Activated CD4-positive, alpha-beta memory T cell treated with anti-CD3 and anti-CD28 coated beads, Interleukin-2, amount 10 ng/mL, durations not matched to agents 7 days and 5 days (primary cell): ENCODE measurements around the gene SACM1L. TPM values are rescaled to one million over a fixed set of nuclear protein-coding genes. Genes with fewer than 3 reads are reported as not detected.
"Not testable (repeated sequence)": the region's sequence is repeated elsewhere in the genome, so short reads cannot be mapped to it uniquely, and the experiment has no call there.

Experiments
- CTCF ChIA-PET: fragments of 350-600 bp; sonication (Branson Sonifier 250); formaldehyde crosslinking; loops from one replicate; lab custom pipeline; 2021; ENCODE audit warnings: antibody characterized with exemption, inconsistent platforms; lab: Charles Lee
- POLR2A ChIA-PET: fragments of 350-600 bp; sonication (Branson Sonifier 250); formaldehyde crosslinking; loops from one replicate; lab custom pipeline; 2021; ENCODE audit warnings: antibody characterized with exemption; lab: Charles Lee
- DNase-seq: peaks from one replicate; pipeline ENCODE4 v3.0.0-alpha.2; 2020
- H3K27ac Mint-ChIP-seq: one replicate; pipeline ENCODE4 v1.8.0; 2021; ENCODE audit warnings: mild to moderate bottlenecking, mixed read lengths
- H3K27me3 Mint-ChIP-seq: one replicate; pipeline ENCODE4 v1.8.0; 2021; ENCODE audit warnings: mixed read lengths
- H3K36me3 Mint-ChIP-seq: one replicate; pipeline ENCODE4 v1.8.0; 2021; ENCODE audit warnings: low read depth, mixed read lengths
- H3K4me1 Mint-ChIP-seq: one replicate; pipeline ENCODE4 v1.8.0; 2021; ENCODE audit warnings: mixed read lengths
- H3K4me3 Mint-ChIP-seq: one replicate; pipeline ENCODE4 v1.8.0; 2021; ENCODE audit warnings: mild to moderate bottlenecking, mixed read lengths
- H3K9me3 Mint-ChIP-seq: one replicate; pipeline ENCODE4 v1.8.0; 2021; ENCODE audit warnings: mixed read lengths
- total RNA-seq, 2 experiments: library from RNA; stranded (reverse); gene quantifications; one replicate each; pipeline ENCODE4 v1.2.3, GENCODE V29; 2021

Gene SACM1L
- total RNA-seq, 2 experiments from 2014 or later, result 101 to 103 TPM

- no peaks in the 10 kb centered on the region for H3K9me3 Mint-ChIP-seq
- CTCF ChIA-PET, result interaction anchor here (1.2 kb wide), 1 partner anchor 175 kb away, joined by 4 read pairs; no protein-coding TSS in a partner anchor
- H3K27ac Mint-ChIP-seq, result no peak overlapping the region
- H3K27me3 Mint-ChIP-seq, result no peaks in the 10 kb centered on the region
- no peak overlapping the region for H3K4me3 Mint-ChIP-seq
- POLR2A ChIA-PET, result no interaction called here
- peaks cover 9% of the 10 kb centered on the region for H3K36me3 Mint-ChIP-seq
- no peak for DNase-seq
- no peaks in the 10 kb centered on the region for H3K4me1 Mint-ChIP-seq
These were observed 65.3 kb downstream of the SACM1L start for GRCh38 chr3:45754461-45754860.

DNA sequence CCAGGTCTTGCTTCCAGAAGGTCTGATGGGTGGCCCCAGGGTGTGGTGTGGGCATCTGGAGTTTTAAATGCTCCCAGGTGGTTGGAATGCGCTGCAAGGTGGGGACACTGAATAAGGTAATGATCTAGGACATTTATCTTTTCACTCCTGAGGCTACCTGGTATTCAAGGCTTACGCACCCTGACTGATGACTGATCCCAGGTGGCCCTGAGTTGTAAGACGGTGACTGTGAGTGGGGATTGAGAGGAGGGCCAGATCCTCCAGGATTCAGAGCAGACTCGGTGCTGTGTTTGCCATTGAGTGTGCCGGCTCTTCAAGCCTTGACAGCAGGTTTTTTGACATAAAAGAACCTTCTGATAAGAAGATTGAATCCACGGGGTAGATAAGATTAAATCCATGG, 66.9 kb downstream of the SACM1L start:
- ChIA-PET POLR2A (no interaction called here), CTCF (no interaction called here)
- Mint-ChIP-seq H3K27me3 (no peaks in the 10 kb centered on the region), H3K36me3 (peaks cover 9% of the 10 kb centered on the region), H3K9me3 (no peaks in the 10 kb centered on the region), H3K27ac (no peak overlapping the region), H3K4me1 (no peaks in the 10 kb centered on the region), H3K4me3 (no peak overlapping the region)
- DNase-seq, result no peak

DNA sequence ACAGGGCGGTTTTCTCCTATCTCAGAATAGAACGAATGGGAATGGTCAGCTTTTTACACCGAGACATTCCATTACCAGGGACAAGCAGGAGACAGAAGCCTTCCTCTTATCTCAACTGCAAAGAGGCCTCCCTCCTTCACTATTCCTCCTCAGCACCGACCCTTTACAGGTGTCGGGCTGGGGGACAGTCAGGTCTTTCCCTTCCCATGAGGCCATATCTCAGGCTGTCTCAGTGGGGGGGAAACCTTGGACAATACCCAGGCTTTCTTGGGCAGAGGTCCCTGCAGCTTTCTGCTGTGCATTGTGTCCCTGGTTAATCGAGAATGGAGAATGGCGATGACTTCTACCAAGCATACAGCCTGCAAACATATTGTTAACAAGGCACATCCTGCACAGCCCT, 67.9 kb downstream of the SACM1L start:
- H3K4me3 Mint-ChIP-seq, H3K27me3 Mint-ChIP-seq, H3K4me1 Mint-ChIP-seq, POLR2A ChIA-PET, H3K9me3 Mint-ChIP-seq, H3K27ac Mint-ChIP-seq, DNase-seq, H3K36me3 Mint-ChIP-seq: not testable (repeated sequence)
- CTCF ChIA-PET, result interaction anchor here (1.2 kb wide), 1 partner anchor 172 kb away, joined by 3 read pairs; no protein-coding TSS in a partner anchor

DNA sequence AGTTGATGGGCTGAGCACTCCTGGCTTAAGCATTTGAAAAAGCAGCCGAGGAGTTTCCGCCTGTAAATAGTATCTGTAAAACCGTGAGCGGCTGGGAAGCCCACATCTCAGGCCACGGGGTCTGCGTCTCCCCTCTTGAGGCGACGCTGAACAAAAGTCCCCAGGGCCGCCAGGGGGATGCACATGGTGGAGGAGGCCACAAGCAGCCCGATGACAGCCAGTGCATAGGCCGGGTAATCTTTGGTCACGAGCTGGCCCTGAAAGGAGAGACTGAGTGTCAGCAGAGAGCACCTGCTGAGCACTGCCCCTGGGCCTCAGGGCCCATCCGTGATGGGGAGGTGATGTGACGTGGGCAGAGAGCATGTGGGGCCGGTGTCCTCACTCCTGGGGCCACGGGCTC, 69.7 kb downstream of the SACM1L start:
- DNase-seq, result no peak
- CTCF ChIA-PET, result interaction anchor here (0.5 to 5.1 kb wide), 5 partner anchors 58 to 180 kb away, joined by 3 to 60 read pairs (median 4); no protein-coding TSS in a partner anchor
- no peak overlapping the region for H3K27ac Mint-ChIP-seq
- H3K4me1 Mint-ChIP-seq, result no peaks in the 10 kb centered on the region
- H3K9me3 Mint-ChIP-seq, result no peaks in the 10 kb centered on the region
- POLR2A ChIA-PET, result no interaction called here
- H3K4me3 Mint-ChIP-seq, result no peak overlapping the region
- H3K36me3 Mint-ChIP-seq, result peaks cover 4% of the 10 kb centered on the region
- peaks cover 2% of the 10 kb centered on the region for H3K27me3 Mint-ChIP-seq

DNA sequence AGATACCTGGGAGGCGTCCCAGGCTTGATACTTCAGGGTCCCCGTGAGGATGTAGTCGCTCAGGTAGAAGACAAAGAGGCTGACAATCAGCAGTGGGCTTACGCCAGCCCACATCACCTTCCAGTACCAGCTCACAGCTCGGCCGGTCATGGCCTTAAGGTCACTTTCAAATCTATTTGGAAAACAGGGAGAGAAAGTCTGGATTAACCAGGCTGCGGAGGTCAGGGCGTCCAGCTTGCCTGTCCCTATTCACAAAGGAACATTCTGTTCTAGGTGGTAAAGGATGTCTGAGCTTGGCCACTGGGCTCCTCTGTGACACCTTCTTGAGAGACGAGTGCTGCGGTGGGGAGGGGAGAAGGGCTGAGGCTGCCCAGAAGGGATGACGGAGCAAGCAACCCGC, 70.7 kb downstream of the SACM1L start:
- H3K36me3 Mint-ChIP-seq, result no peaks in the 10 kb centered on the region
- H3K27me3 Mint-ChIP-seq, result peaks cover 5% of the 10 kb centered on the region
- no peaks in the 10 kb centered on the region for H3K9me3 Mint-ChIP-seq
- no peak for DNase-seq
- POLR2A ChIA-PET, result interaction anchor here (2.0 kb wide), 1 partner anchor 169 kb away, joined by 5 read pairs; no protein-coding TSS in a partner anchor
- CTCF ChIA-PET, result interaction anchor here (1.0 to 5.1 kb wide), 7 partner anchors 14 to 317 kb away, joined by 3 to 60 read pairs (median 4); no protein-coding TSS in a partner anchor
- no peak overlapping the region for H3K27ac Mint-ChIP-seq
- no peaks in the 10 kb centered on the region for H3K4me1 Mint-ChIP-seq
- H3K4me3 Mint-ChIP-seq, result no peak overlapping the region

DNA sequence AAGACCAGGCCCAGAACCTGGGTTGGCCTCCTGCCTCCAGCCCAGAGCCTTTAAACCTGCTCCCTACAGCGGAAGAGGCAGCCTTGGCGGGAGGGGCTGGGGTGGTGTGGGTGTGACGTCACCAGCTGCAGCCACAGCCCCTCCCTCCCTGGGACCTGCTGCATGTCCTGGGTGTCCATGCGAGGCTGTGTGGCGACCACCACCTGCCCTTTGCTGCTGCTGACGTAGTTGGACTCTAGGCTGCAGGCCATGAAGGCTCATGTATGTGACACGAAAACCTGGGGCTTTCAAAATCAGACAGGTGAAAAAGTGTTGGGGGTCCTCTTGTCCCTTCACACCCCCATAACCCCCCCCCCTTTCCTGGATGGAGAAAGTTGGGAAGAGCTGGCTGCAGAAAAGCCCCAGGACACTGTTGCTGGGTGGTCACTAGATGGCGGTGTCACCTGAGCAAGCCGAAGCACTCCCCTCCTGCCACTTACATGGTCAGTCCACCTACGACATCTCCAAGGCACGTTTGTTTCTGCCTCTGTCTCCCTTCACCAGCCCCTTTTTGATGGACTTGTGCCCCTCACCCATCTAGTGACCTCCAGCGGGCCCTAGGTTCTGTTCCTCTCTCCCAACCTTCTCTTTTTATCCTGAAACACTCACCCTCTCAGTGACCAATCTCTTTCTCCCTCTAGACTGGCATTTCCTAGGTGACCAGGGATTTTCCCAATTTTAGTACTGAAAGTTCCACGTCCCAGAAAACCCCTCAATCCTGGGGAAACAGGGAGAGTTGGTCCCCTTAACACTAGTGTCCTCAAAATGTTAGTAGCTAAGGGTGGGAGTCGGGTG, 71.9 kb downstream of the SACM1L start:
- no peak overlapping the region for H3K4me3 Mint-ChIP-seq
- CTCF ChIA-PET, result interaction anchor here (0.6 to 5.1 kb wide), 9 partner anchors 12 to 315 kb away, joined by 3 to 60 read pairs (median 5); no protein-coding TSS in a partner anchor
- peaks cover 10% of the 10 kb centered on the region for H3K27me3 Mint-ChIP-seq
- H3K9me3 Mint-ChIP-seq, result no peaks in the 10 kb centered on the region
- H3K4me1 Mint-ChIP-seq, result no peaks in the 10 kb centered on the region
- peak; percentile 49 for DNase-seq
- no peaks in the 10 kb centered on the region for H3K36me3 Mint-ChIP-seq
- POLR2A ChIA-PET, result interaction anchor here (2.0 kb wide), 1 partner anchor 168 kb away, joined by 5 read pairs; no protein-coding TSS in a partner anchor
- no peak overlapping the region for H3K27ac Mint-ChIP-seq

GRCh38 chr3:45761831-45762230, 72.6 kb downstream of the SACM1L start:
- H3K4me1 Mint-ChIP-seq, result no peaks in the 10 kb centered on the region
- no peak overlapping the region for H3K27ac Mint-ChIP-seq
- no peaks in the 10 kb centered on the region for H3K9me3 Mint-ChIP-seq
- no peak overlapping the region for H3K4me3 Mint-ChIP-seq
- ChIA-PET POLR2A (no interaction called here), CTCF (interaction anchor here (1.3 to 5.1 kb wide), 9 partner anchors 64 to 315 kb away, joined by 3 to 60 read pairs (median 5); no protein-coding TSS in a partner anchor)
- H3K36me3 Mint-ChIP-seq, result no peaks in the 10 kb centered on the region
- no peak for DNase-seq
- peaks cover 10% of the 10 kb centered on the region for H3K27me3 Mint-ChIP-seq

DNA sequence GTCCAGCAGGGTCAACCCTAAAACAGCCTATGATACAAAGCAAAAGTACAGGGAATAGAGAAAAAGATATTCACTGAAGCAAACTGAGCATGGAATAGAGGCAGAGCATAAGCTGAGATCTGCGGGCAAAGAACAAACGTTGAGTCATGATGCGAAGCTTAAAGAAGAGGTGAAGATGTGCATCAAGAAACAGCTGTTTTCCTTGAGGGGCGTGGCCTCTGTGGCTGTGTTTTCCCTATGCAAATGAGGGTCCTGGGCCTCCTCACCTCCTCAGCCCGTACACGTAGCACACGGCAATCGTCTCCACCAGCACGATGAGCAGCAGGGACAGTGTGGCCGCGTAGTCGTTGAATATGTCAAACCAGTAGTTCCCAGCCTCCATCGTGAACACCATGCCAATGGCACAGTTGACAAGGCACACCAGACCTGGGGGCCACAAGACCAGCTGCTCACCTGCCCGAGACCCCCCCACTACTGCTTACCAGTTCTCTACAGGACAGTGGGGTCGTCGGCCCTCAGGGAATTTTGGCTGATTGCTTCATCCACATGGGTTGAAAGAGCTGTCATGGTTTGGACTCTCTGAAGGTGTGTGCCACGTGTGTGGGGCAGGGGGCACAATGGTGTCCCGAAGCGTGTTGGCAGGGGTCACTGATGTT, 73.6 kb downstream of the SACM1L start:
- Mint-ChIP-seq H3K27me3 (peaks cover 16% of the 10 kb centered on the region), H3K4me3 (no peak overlapping the region), H3K27ac (no peak overlapping the region), H3K4me1 (no peaks in the 10 kb centered on the region), H3K36me3 (no peaks in the 10 kb centered on the region), H3K9me3 (no peaks in the 10 kb centered on the region)
- POLR2A ChIA-PET, result no interaction called here
- no peak for DNase-seq
- CTCF ChIA-PET, result interaction anchor here (0.9 to 5.1 kb wide), 8 partner anchors 65 to 316 kb away, joined by 3 to 60 read pairs (median 5); partner anchors contain the start of gene CXCR6

DNA sequence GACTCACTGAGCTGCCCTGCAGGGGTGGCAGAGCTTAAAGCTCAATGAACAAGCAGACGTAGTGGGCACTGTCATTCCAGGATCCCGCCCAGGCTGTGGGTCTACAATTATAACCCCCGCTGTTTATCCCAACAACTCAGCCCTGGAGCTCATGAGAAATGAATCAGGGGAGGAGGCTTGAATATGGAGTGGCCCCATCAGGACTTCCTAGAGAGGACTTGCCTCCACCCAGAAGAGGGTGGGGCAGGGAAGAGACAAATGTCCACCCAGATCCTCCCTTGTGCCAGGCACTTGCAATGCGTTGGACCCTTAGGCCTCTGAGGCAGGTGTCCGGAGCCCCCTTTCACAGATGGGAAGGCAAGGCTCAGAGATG, 74.1 kb downstream of the SACM1L start:
- POLR2A ChIA-PET, result no interaction called here
- no peak overlapping the region for H3K4me3 Mint-ChIP-seq
- no peak for DNase-seq
- H3K27ac Mint-ChIP-seq, result no peak overlapping the region
- no peaks in the 10 kb centered on the region for H3K9me3 Mint-ChIP-seq
- peaks cover 21% of the 10 kb centered on the region for H3K27me3 Mint-ChIP-seq
- H3K36me3 Mint-ChIP-seq, result no peaks in the 10 kb centered on the region
- CTCF ChIA-PET, result interaction anchor here (0.9 to 5.1 kb wide), 5 partner anchors 72 to 316 kb away, joined by 3 to 60 read pairs (median 6); partner anchors contain the start of gene CXCR6
- H3K4me1 Mint-ChIP-seq, result no peaks in the 10 kb centered on the region

DNA sequence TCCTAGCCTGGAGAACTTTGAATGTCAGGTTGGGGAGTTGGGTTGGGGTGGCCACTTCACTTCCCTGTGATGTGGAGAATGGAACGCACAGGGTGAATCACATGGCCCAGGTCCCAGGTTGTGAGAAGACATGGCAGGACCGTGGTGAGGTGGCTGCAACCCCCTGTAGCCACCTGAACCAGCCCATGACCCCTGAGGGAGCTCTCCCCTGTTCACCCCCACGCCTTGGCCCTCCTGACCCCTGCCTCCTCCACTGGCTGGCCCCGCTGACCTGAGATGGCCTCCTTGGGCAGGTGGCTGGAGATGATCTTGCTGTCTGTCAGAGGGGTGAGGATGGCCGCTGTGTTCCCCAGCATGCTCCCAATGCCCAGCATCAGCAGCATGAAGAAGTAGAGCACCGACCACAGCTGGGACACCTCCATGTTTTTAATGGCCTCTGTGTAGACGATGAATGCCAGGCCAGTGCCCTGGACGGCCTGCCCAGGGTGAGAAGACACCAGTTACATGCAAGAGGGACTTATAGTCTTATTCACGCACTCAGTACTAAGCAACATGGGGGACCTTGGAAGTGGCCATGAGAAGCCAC, 76.2 kb downstream of the SACM1L start:
- no peaks in the 10 kb centered on the region for H3K9me3 Mint-ChIP-seq
- H3K36me3 Mint-ChIP-seq, result no peaks in the 10 kb centered on the region
- POLR2A ChIA-PET, result no interaction called here
- CTCF ChIA-PET, result no interaction called here
- H3K4me1 Mint-ChIP-seq, result no peaks in the 10 kb centered on the region
- peaks cover 36% of the 10 kb centered on the region for H3K27me3 Mint-ChIP-seq
- no peak for DNase-seq
- H3K4me3 Mint-ChIP-seq, result no peak overlapping the region
- H3K27ac Mint-ChIP-seq, result no peak overlapping the region

DNA sequence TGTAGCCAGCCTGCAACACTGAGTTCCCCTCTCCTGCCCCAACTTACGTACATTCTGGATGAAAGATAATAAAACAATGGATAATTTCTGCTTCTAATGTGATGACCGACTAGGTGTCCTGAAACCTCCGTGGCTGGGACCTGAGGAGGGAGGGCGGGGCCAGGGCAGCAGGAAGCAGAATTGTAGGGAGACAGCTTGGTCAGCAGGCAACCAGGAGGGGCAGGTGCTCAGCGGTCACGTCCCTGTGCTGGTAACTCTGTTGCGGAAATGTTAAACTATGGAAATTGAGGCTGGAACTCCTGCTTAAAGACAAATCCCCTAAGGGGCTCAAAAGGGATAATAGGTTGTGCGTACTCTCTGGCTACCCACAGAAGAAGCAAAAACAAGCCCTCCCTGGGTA, 76.8 kb downstream of the SACM1L start:
- Mint-ChIP-seq H3K27ac (no peak overlapping the region), H3K4me3 (no peak overlapping the region), H3K36me3 (no peaks in the 10 kb centered on the region), H3K9me3 (no peaks in the 10 kb centered on the region), H3K4me1 (no peaks in the 10 kb centered on the region), H3K27me3 (peaks cover 39% of the 10 kb centered on the region)
- ChIA-PET CTCF (no interaction called here), POLR2A (no interaction called here)
- no peak for DNase-seq

DNA sequence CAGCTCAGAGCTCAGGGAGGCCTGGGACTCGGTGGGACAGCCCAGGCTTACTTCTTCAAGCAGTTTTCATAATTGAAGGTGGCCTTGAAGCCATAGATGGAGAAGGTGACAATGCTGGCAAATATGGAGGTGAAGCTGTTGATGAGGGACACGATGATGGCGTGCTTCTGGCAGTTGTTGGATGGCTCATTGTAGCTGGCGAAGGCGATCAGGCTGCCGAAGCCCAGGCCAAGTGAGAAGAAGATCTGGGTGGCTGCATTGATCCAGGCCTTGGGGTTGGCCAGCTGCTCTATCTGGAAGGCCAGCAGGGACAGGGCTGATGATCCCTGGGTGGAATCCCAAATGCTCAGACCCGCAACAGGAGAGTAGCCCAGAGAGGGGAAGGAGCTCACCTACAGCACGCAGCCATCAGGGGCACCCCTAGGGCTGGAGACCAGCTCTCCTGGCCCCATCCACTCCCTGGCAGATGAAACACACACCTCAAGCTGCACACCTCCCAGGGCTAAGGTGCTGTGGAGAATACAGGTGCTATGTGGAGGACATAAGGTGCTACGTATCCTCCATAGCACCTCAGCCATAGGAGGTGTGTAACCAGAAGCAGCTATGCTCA, 82.1 kb downstream of the SACM1L start:
- Mint-ChIP-seq H3K4me1 (peaks cover 21% of the 10 kb centered on the region), H3K27ac (no peak overlapping the region), H3K27me3 (peaks cover 49% of the 10 kb centered on the region), H3K4me3 (no peak overlapping the region), H3K36me3 (no peaks in the 10 kb centered on the region), H3K9me3 (no peaks in the 10 kb centered on the region)
- CTCF ChIA-PET, result interaction anchor here (1.4 kb wide), 1 partner anchor 306 kb away, joined by 3 read pairs; no protein-coding TSS in a partner anchor
- DNase-seq, result no peak
- POLR2A ChIA-PET, result interaction anchor here (0.8 kb wide), 1 partner anchor 158 kb away, joined by 3 read pairs; no protein-coding TSS in a partner anchor
